Measurements from ENCODE around the gene USP21. TPM values are rescaled to one million over a fixed set of nuclear protein-coding genes. Genes with fewer than 3 reads are reported as not detected.

Gene USP21
- total RNA-seq, 1 donor from 2014 or later = 16.5 TPM

GRCh38 chr1:161209790-161210409, 50.6 kb downstream of the USP21 start:
- DNase-seq (ENCODE audit: low spot score) = no peak

- DNase-seq (ENCODE audit: low spot score) = no peak
These were observed 55.1 kb downstream of the USP21 start for GRCh38 chr1:161214369-161214768.

- no peak for DNase-seq (ENCODE audit: low spot score)
These were observed 55.8 kb downstream of the USP21 start, which contains the start of gene FCER1G for GRCh38 chr1:161215076-161215475. TSS of gene FCER1G (plus strand) at chr1:161215295. CDS start at chr1:161215322, 27 bp downstream.

Other genes with a start within 250 kb of the USP21 start
- not detected for gene ITLN2, start 204.7 kb upstream of the USP21 start, total RNA-seq
- gene F11R, start 138.3 kb upstream of the USP21 start, total RNA-seq = 55.5 TPM
- 11.0 TPM for gene TSTD1, start 120.5 kb upstream of the USP21 start, total RNA-seq
- gene USF1, start 113.5 kb upstream of the USP21 start, total RNA-seq = 57.9 TPM
- gene ARHGAP30, start 89.6 kb upstream of the USP21 start, total RNA-seq = 26.0 TPM
- gene NECTIN4, start 69.9 kb upstream of the USP21 start, total RNA-seq = not detected
- not detected for gene KLHDC9, start 61.1 kb upstream of the USP21 start, total RNA-seq
- gene PFDN2, start 41.5 kb upstream of the USP21 start, total RNA-seq = 66.9 TPM
- 32.7 TPM for gene NIT1, start 41.4 kb upstream of the USP21 start, total RNA-seq
- 61.9 TPM for gene DEDD, start 26.8 kb upstream of the USP21 start, total RNA-seq
- 75.5 TPM for gene UFC1, start 5.5 kb upstream of the USP21 start, total RNA-seq
- 19.4 TPM for gene PPOX, start 6.9 kb downstream of the USP21 start, total RNA-seq
- 32.1 TPM for gene B4GALT3, start 18.0 kb downstream of the USP21 start, total RNA-seq
- 438 TPM for gene ADAMTS4, start 39.6 kb downstream of the USP21 start, total RNA-seq
- 96.1 TPM for gene NDUFS2, start 42.9 kb downstream of the USP21 start, total RNA-seq
- 176 TPM for gene FCER1G, start 55.8 kb downstream of the USP21 start, total RNA-seq
- not detected for gene APOA2, start 64.1 kb downstream of the USP21 start, total RNA-seq
- 18.5 TPM for gene TOMM40L, start 66.6 kb downstream of the USP21 start, total RNA-seq
- gene NR1I3, start 78.7 kb downstream of the USP21 start, total RNA-seq = not detected
- gene PCP4L1, start 99.2 kb downstream of the USP21 start, total RNA-seq = 0.22 TPM
- gene MPZ, start 150.5 kb downstream of the USP21 start, total RNA-seq = 5.5 TPM
- gene SDHC, start 154.9 kb downstream of the USP21 start, total RNA-seq = 201 TPM
- not detected for gene CFAP126, start 208.4 kb downstream of the USP21 start, total RNA-seq

Data from mesenteric fat pad (tissue), 1 donor.